ENCODE data around the gene SHISAL2A.

Gene SHISAL2A

DNA sequence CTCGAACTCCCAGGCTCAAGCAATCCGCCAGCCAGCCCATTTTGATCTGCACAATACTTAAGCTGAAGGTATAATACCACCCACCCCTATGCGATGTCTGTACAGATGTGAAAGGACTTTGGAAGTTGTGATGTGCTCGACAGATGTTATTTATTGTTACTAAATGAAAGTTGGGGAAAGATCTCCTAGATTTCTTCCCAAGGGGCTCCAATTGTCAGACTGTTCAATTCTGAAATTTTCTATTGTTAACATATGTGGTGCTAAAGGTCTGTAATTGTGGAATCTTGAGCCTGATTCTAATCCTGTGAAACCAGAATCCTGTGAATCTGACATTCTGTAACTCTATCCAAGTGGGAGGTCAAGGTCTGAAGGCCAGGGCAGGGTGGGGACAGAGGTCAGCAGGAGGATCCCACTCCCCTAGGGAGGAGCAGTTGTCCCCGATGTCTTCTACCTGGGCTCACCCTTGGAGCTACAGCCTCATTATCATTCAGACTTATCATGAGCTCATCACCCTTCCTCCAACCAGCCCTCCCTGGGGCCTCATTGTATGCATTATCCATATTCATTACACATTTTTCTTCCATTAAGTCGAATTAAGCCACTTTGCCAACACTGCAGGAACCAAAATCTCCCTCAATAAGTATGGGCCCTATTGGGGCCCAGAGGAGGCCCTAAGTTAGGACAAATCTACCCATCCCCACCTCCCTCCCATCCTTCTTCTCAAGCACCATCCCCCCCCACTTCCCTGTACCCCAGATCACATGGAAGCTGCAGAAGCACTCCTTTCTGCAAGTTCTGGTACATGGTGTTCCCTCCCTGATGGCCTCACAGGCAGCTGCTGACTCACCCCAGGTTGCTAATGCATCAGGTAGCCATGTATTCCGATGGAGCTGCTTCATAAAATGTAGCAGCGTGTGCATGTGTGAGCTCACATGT lies 32.3 kb downstream of the SHISAL2A start:
- H3K4me3 ChIP-seq (replicated peaks; ENCODE audit: low read depth, low read length), result no peak overlapping the region
- no peak for DNase-seq (ENCODE audit: extremely low read depth, low read depth)
- TF ChIP-seq, protein P1, sequence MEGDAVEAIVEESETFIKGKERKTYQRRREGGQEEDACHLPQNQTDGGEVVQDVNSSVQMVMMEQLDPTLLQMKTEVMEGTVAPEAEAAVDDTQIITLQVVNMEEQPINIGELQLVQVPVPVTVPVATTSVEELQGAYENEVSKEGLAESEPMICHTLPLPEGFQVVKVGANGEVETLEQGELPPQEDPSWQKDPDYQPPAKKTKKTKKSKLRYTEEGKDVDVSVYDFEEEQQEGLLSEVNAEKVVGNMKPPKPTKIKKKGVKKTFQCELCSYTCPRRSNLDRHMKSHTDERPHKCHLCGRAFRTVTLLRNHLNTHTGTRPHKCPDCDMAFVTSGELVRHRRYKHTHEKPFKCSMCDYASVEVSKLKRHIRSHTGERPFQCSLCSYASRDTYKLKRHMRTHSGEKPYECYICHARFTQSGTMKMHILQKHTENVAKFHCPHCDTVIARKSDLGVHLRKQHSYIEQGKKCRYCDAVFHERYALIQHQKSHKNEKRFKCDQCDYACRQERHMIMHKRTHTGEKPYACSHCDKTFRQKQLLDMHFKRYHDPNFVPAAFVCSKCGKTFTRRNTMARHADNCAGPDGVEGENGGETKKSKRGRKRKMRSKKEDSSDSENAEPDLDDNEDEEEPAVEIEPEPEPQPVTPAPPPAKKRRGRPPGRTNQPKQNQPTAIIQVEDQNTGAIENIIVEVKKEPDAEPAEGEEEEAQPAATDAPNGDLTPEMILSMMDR (IDR thresholded peaks at IDR 0.05; ENCODE audit: low read depth, low read length, missing control alignments), result no peak

DNA sequence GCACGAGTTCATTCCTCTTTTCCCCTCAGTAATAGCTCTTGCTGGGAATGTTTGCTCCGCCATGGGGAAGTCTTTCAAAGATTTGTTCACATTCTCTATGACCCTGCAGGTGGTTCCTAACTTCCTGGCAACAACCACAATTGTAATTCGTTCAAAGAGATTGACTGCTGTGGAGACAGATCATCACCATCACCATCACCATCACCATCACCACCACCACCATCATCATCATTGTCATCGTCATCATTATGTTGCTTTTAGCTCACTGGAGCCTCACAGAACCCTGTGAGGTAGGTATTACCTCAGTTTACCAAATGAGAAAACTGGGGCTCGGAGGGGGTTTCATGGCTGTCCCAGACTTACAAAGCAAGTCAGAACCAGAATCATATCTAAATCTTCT lies 34.3 kb downstream of the SHISAL2A start:
- DNase-seq (ENCODE audit: extremely low read depth, low read depth), result no peak
- TF ChIP-seq, protein P1 (IDR thresholded peaks at IDR 0.05; ENCODE audit: low read depth, low read length, missing control alignments), result no peak
- H3K4me3 ChIP-seq (replicated peaks; ENCODE audit: low read depth, low read length), result no peak overlapping the region

DNA sequence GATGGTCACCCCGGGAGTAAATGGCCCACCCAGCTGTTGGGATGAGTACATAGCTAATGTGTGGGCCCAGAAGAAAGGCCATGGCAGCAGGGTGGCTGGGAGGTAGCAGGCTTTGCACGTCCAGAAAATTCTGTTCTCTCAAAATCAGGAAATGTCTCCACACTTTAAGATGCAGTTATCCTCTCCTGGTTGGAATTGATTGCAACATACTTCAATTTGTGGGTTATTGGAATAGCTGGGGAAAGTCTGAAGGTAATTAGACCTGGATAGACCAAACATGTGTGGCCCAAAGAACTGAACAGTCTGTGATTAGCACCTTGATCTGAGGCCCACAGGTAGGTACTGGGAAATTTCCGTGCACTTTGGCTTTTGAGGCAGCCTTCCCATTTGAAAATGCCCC lies 35.0 kb downstream of the SHISAL2A start:
- TF ChIP-seq, protein P1 (IDR thresholded peaks at IDR 0.05; ENCODE audit: low read depth, low read length, missing control alignments), result no peak
- no peak for DNase-seq (ENCODE audit: extremely low read depth, low read depth)
- no peak overlapping the region for H3K4me3 ChIP-seq (replicated peaks; ENCODE audit: low read depth, low read length)

DNA sequence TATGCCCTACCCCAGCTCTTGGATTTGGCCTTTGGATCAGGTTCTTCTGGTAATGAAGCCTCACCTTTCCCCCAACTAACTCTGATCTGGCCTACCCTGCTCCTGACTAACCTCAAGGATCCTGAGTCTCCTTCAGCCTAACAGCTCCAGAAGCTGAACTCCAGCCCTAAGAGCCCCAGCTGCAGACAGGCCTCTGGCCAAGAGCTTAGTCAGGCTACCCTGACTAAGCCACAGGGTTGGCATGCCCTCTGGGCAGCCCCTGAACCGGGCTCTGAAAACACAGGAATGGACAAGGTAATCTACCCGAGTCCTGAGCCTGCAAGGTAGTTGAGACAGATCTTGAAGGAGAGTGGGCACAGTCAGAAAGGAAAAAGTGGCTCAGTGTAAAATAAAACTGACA lies 35.7 kb downstream of the SHISAL2A start:
- no peak for DNase-seq (ENCODE audit: extremely low read depth, low read depth)
- TF ChIP-seq, protein P1 (IDR thresholded peaks at IDR 0.05; ENCODE audit: low read depth, low read length, missing control alignments), result no peak
- no peak overlapping the region for H3K4me3 ChIP-seq (replicated peaks; ENCODE audit: low read depth, low read length)

DNA sequence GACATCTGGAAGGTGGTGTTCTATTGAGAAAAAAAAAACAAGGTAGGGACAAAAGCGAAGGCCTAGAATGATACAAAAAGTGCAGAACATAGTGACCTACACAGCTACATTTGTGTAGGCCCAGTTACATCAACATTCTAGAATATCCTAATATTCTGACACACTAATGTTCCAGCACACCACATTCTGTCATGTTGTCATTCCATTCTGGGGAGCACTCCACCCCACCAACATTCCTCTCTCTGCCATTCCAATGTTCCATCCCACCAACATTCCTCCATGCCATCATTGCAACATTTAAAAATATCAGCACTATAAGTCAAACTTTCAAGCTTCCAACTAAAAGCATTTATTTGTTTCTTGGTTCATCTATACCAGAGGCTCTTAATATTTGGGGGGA lies 36.7 kb downstream of the SHISAL2A start:
- DNase-seq (ENCODE audit: extremely low read depth, low read depth), result no peak
- H3K4me3 ChIP-seq (replicated peaks; ENCODE audit: low read depth, low read length), result no peak overlapping the region
- TF ChIP-seq, protein P1 (IDR thresholded peaks at IDR 0.05; ENCODE audit: low read depth, low read length, missing control alignments), result no peak

DNA sequence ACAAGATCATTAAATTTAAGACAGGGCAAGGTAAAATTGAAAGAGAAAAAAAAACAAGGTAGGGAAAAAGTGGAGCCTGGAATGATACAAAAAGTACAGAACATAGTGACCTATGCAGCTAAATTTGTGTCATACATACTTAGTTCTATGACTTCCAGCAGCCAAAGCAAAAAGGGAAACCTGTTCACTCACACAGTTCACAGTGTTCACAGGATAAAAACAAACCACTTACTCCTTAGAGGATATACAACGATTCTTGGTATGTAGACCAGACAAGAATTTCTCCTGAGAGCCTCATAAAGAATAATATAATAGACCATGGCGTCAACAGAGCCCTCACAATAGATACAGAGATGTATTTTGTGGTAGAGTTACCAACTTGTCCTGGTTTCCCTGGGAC lies 37.6 kb downstream of the SHISAL2A start:
- no peak for DNase-seq (ENCODE audit: extremely low read depth, low read depth)
- no peak overlapping the region for H3K4me3 ChIP-seq (replicated peaks; ENCODE audit: low read depth, low read length)
- TF ChIP-seq, protein P1 (IDR thresholded peaks at IDR 0.05; ENCODE audit: low read depth, low read length, missing control alignments), result no peak

All from HFF-Myc (cell line).